Activated effector memory CD4-positive, alpha-beta T cell treated with Interleukin-2 at 50 U/mL for 16 hours (primary cell): Measurements from ENCODE around the gene ZNF579.

ENCODE experiments used
- DNase-seq: peaks from one replicate; pipeline ENCODE4 v3.0.0-alpha.2; 2020

ZNF579 gene

GRCh38 chr19:55611300-55611982 is 30.8 kb upstream of the ZNF579 start:
- no peak for DNase-seq

GRCh38 chr19:55609326-55609725 is 28.7 kb upstream of the ZNF579 start:
- no peak for DNase-seq

DNA sequence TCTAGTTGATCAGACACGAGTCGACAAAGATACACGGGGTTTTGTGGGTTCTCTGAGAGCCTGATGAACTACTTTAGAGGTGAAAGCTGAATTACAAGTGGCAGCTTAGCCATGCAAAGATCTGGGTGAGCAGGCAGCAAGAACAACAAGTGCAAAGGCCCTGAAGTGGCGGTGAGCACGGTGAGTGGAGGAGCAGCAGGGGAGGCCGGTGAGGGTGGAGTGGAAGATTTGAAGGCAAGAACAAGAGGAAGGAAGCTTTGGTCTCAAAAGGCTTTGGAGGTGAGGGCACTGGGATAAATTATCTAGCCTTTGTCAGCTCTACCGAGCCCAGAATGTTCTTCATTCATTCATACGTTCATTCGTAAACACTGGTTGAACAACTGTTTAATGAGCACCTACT is 26.2 kb upstream of the ZNF579 start:
- DNase-seq, result no peak

- no peak for DNase-seq
Measured at GRCh38 chr19:55606471-55606787, 25.8 kb upstream of the ZNF579 start.

DNA sequence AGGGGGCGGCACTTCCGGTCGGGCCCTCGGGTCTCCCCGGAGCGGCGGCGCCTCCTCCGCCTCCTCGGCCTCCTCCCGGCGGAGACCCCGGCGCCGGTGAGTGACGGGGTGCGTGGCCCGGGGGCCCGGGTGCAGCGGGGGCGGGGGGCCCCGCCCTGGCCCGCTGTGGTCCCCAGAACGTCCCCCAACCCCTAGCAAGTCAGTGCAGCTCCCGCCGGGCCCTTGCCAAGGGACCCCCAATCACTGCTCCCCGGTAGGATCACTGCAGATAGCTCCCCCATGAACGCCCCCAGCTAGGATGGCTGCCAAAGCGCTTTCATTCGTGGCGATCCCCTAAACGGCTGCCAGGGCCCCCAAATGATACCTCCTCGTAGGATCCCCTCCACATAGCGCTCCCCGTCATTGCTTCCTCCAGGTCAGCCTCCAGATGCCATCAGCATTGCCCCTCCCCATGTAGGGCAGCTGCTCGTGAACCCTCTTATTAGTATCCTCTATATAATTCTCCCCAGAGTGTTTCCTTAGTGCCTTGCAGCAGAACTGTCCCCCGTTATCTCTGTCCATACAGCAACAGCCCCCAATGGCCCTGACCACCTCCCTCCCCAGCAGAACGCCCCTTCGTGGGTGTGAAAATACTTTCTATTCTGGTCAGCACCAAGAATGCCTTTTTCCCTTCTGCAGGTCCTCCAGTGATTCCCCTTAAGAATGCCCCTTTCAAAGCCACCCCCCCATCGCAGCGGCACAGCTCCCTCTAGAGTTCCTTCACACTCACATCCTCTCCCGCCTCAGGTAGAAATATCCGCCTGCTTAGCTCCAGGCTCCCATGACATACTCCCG is 25.2 kb upstream of the ZNF579 start, which contains the start of gene ZNF865:
Gene ZNF865 (plus strand): TSS at position 11 of the 834 bp plus-strand sequence. CDS start 7,972 bp downstream, outside the sequence.
- DNase-seq, result peak; percentile 55

DNA sequence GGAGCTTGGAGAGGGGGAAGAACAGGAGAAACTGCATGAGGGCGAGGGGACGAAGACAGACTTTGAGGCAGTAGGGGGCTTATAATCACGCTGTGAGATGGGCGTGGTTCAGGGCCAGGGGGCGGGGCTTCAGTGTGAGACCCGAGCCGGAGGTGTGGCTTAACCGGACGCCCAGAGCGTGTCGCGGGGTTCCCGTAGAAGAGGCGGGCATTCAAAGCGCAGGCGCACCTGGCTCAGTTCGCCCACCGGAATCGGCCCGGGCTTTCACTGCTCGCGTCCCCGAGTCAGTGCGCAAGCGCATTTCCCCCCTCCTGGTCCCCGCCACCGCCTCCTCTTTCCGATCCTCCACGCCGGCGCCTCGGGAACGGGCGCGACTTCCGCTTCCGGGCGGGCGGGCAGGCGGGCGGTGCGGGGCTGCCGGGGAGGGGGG is 24.6 kb upstream of the ZNF579 start:
- DNase-seq, result peak; percentile 95

- DNase-seq, result no peak
Measured at GRCh38 chr19:55603581-55604292, 23.1 kb upstream of the ZNF579 start.

GRCh38 chr19:55603115-55603514 is 22.5 kb upstream of the ZNF579 start:
- no peak for DNase-seq

DNA sequence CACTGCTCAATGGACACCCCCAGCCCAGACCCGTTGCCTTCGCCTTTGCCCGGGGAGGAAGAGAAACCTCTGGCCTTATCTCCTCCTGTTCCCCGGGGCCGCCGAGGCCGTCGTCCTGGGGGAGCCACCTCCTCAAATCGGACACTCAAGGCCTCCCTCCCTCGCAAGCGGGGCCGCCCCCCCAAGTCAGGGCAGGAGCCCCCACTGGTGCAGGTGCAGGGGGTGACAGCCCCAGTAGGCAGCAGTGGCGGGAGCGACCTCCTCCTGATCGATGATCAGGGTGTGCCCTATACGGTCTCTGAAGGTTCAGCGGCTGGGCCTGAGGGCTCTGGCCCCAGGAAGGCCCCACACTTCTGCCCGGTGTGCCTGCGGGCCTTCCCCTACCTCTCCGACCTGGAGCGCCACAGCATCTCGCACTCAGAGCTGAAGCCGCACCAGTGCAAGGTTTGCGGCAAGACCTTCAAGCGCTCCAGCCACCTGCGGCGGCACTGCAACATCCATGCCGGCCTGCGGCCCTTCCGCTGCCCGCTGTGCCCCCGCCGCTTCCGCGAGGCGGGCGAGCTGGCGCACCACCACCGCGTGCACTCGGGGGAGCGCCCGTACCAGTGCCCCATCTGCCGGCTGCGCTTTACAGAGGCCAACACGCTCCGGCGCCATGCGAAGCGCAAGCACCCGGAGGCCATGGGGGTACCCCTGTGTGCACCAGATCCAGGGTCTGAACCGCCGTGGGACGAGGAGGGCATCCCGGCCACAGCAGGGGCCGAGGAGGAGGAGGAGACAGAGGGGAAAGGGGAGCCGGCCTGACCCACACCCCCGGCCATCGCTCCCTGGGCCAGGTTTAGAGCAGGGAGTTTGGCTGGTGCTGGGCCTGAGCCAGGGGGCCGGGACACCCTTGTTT is 21.7 kb upstream of the ZNF579 start:
- DNase-seq, result no peak

- DNase-seq, result no peak
Measured at GRCh38 chr19:55601084-55601483, 20.4 kb upstream of the ZNF579 start.

DNA sequence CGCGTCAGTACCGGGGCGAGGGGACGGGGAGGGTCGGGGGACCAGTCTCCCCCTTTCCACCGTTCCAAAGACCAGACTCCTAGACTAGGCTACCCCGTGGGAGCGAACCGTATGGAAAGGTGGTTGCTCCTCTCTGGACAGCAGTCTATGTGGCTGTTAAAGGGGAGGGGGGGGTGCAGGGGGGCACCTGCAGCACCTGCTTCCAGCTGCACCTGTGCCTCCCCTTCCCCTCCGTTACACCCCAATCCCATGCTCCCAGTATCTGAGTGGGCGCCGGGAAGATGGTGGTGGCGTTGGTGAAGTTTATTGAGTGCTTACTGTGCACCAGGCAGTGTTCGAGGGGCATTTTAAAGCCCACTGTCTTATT is 20.0 kb upstream of the ZNF579 start:
- no peak for DNase-seq

DNA sequence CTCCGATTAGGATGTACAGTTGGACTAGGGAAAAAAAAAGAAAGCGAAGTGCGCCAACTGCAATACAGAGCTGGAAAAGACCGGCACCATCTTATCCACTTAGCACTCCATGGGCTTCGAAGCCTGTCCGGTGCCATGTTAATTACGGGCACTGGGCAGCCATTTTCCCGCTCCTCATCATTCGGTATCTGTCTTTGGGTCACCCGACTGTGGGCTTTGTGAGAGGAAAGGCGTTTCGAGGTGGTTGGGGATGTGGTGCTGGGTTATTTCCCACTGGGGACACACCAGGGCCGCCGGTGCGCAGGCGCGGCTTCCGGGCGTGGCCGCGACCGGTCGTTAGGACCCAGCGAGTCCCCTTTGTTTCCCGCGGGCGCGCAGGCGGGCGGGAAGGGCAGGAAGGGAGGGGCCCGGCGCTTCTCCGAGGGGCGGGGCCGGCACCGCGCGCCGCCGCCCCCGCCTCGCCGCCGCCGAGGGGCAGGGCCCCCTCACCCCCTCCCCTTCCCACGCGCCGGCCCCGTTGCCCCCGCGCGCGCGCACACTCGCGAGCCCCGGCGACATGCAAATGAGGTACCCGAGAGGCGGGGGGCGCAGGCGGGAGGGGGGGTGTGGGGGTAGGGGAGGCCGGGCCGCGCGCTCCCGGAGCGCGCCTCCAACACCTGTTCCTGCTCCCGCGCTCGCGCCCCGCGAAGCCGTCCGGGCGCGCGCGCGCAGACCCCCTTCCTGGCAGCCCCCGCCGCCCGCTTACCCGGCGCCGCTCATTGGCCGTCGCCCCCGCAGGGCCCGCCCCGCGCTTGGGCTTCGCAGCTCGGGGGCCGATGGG is 19.4 kb upstream of the ZNF579 start, which contains the start of gene ZNF524:
Gene ZNF524 (plus strand): TSS at position 447 of the 820 bp plus-strand sequence. CDS start 1,825 bp downstream, outside the sequence.
- DNase-seq, result peak; percentile 82

- peak; percentile 92 for DNase-seq
Measured at GRCh38 chr19:55599468-55599841, 18.8 kb upstream of the ZNF579 start, which contains the start of gene FIZ1. FIZ1 (minus strand) TSS chr19:55599517; CDS start chr19:55597865, 1,652 bp downstream.

- peak; percentile 88 for DNase-seq
Measured at GRCh38 chr19:55598719-55599467, 18.2 kb upstream of the ZNF579 start.

GRCh38 chr19:55598034-55598433 is 17.4 kb upstream of the ZNF579 start:
- DNase-seq, result no peak

GRCh38 chr19:55597501-55597921 is 16.9 kb upstream of the ZNF579 start:
- DNase-seq, result no peak

GRCh38 chr19:55596304-55596703 is 15.7 kb upstream of the ZNF579 start:
- DNase-seq, result no peak

GRCh38 chr19:55594996-55595545 is 14.4 kb upstream of the ZNF579 start:
- DNase-seq, result no peak

DNA sequence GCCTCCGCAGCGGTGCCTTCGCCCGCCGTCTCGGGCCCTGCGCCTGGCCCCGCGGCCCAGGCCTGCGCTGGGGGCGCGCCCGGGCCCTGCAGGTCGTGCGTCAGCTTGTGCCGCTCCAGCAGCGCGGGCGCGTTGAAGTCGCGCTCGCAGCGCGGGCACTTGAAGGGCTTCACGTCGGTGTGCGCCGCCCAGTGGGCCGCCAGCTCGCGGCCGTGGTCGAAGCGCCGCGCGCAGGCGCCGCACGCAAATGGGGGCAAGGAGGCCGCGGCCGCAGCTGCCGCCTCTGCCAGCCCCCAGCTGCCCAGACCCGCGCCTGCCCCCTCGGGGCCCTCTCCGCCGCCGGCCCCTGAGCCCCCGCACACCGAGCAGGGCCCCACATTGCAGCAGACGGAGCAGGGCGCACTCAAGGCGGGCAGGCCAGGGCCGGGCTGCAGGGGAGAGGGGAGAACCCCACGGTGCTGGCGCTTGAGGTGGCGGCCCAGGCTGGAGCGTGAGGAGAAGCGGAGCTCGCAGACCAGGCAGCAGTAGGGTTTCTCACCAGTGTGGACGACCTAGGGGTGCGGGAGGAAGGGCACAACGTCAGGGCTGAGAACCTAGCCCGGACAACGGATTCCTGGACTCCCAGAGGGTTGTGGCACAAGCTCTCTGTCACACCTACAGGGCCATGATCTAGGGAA is 12.6 kb upstream of the ZNF579 start:
- no peak for DNase-seq
